Calu3 (cell line): ENCODE measurements around the gene TRABD2B. TPM values are rescaled to one million over a fixed set of nuclear protein-coding genes. Genes with fewer than 3 reads are reported as not detected.

Experiments used
- BruUV-seq: library from RNA; stranded (reverse); fragments of 400-500 nt; replicated peaks from 2 replicates; lab custom pipeline; 2021; lab: Mats Ljungman, UMichigan
- CTCF ChIA-PET: fragments of 300-600 bp; sonication (Branson Sonifier 250); formaldehyde crosslinking; loops from one replicate; lab custom pipeline; 2022; ENCODE audit warnings: antibody characterized with exemption; lab: Charles Lee
- DNase-seq: peaks from one replicate; pipeline ENCODE4 v3.0.0; 2022
- H3K27ac Mint-ChIP-seq: one replicate; pipeline ENCODE4 v1.8.0; 2022; ENCODE audit warnings: mixed read lengths; ENCODE audit not compliant: unreplicated experiment
- H3K27me3 Mint-ChIP-seq: one replicate; pipeline ENCODE4 v1.8.0; 2022; ENCODE audit warnings: mixed read lengths; ENCODE audit not compliant: unreplicated experiment
- H3K36me3 Mint-ChIP-seq: one replicate; pipeline ENCODE4 v1.8.0; 2022; ENCODE audit warnings: mild to moderate bottlenecking, moderate library complexity, mixed read lengths; ENCODE audit not compliant: insufficient read depth, unreplicated experiment
- H3K4me1 Mint-ChIP-seq: one replicate; pipeline ENCODE4 v1.8.0; 2022; ENCODE audit warnings: mild to moderate bottlenecking, low read depth, mixed read lengths; ENCODE audit not compliant: unreplicated experiment
- H3K4me3 Mint-ChIP-seq: one replicate; pipeline ENCODE4 v1.8.0; 2022; ENCODE audit warnings: mild to moderate bottlenecking, low read depth, moderate library complexity, mixed read lengths; ENCODE audit not compliant: unreplicated experiment
- H3K9me3 Mint-ChIP-seq: one replicate; pipeline ENCODE4 v1.8.0; 2022; ENCODE audit warnings: low read depth, mixed read lengths; ENCODE audit not compliant: unreplicated experiment
- CTCF ChIP-seq: fragments of 200-600 bp; IDR thresholded peaks from one replicate; pipeline ENCODE4 v1.8.0; 2022; ENCODE audit warnings: antibody characterized with exemption; ENCODE audit not compliant: unreplicated experiment
- intact Hi-C: fragments of 100-400 bp; cut with micrococcal nuclease; formaldehyde crosslinking; loops from one replicate; pipeline ENCODE4 v1.10.0; 2022; ENCODE audit not compliant: unreplicated experiment
- total RNA-seq: library from RNA; stranded (reverse); gene quantifications from 2 replicates; pipeline ENCODE4 v1.2.3, GENCODE V29; 2022

Gene TRABD2B
- total RNA-seq, 1 experiment from 2014 or later: 0.42 TPM

GRCh38 chr1:47907177-47907528, 90.0 kb downstream of the TRABD2B start:
- H3K27ac Mint-ChIP-seq: no peak overlapping the region
- H3K4me3 Mint-ChIP-seq: no peak overlapping the region
- no peak for DNase-seq
- no peak for TF ChIP-seq CTCF
- BruUV-seq: no TSS peak
- peaks cover 36% of the 10 kb centered on the region for H3K4me1 Mint-ChIP-seq
- no peaks in the 10 kb centered on the region for H3K36me3 Mint-ChIP-seq
- H3K27me3 Mint-ChIP-seq: no peaks in the 10 kb centered on the region
- CTCF ChIA-PET: no interaction called here
- no peaks in the 10 kb centered on the region for H3K9me3 Mint-ChIP-seq
- intact Hi-C loops: no loop called here

DNA sequence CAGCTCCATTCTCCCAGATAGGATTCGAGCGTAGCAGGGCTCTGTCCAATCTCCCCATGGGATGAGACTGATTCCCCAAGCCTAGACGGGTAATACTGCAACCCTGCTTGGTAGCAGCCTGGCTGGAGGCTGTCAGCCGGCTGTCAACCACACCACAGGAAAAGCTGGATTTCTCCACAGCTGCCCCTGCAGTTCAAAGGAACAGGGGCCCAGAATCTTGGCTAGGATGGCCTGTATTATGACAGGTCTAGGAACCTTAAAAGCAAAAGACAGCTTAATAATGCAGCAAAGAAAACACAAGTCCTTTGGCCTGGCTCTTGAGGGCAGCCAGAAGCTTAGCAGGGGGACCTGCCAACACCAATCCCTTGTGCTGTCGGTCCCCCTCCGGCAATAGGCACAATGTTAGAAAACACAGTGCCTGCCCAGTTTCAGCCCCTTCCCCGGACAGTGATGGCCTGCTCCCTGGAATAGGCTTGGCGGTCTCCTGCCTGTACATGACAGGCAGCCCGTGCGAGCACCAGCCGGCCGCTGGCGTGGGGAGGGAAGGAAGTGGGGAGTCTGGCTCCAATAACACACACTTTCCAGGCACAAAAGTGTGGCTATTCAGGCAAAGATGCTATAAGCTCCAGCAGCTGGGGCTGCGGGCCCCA, 90.5 kb downstream of the TRABD2B start:
- Mint-ChIP-seq H3K4me1 (peaks cover 36% of the 10 kb centered on the region), H3K27ac (no peak overlapping the region), H3K36me3 (no peaks in the 10 kb centered on the region), H3K9me3 (no peaks in the 10 kb centered on the region), H3K27me3 (no peaks in the 10 kb centered on the region), H3K4me3 (no peak overlapping the region)
- DNase-seq: no peak
- BruUV-seq: no TSS peak
- TF ChIP-seq CTCF: no peak
- intact Hi-C loops: no loop called here
- CTCF ChIA-PET: no interaction called here

GRCh38 chr1:47906009-47906432, 91.2 kb downstream of the TRABD2B start:
- H3K4me1 Mint-ChIP-seq: peaks cover 36% of the 10 kb centered on the region
- BruUV-seq: no TSS peak
- H3K4me3 Mint-ChIP-seq: peak overlapping the region; percentile 31
- no peaks in the 10 kb centered on the region for H3K36me3 Mint-ChIP-seq
- TF ChIP-seq CTCF: no peak
- intact Hi-C loops: no loop called here
- CTCF ChIA-PET: no interaction called here
- peak; percentile 55 for DNase-seq
- no peaks in the 10 kb centered on the region for H3K9me3 Mint-ChIP-seq
- H3K27ac Mint-ChIP-seq: peak overlapping the region; percentile 60
- no peaks in the 10 kb centered on the region for H3K27me3 Mint-ChIP-seq

DNA sequence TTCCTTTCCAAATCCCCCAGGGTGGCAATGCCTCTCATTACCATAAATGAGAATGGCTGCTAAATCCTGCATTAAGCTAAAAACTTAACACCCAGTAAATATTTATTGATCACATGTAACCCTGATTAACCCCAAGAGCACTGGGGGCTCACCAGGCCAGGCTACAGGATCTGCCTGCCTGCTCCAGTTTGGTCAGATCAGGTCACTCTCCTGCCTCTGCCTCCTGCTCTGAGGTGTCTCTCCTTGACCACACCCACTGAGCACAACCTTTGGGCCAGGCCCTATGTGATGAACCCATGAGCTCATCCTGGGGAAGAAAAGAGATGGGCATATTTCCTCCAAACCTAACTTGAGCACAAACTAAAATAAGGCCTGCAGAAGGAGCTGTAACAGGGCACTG, 93.5 kb downstream of the TRABD2B start:
- Mint-ChIP-seq H3K36me3 (no peaks in the 10 kb centered on the region), H3K4me1 (peaks cover 36% of the 10 kb centered on the region), H3K4me3 (no peak overlapping the region), H3K27ac (no peak overlapping the region), H3K27me3 (no peaks in the 10 kb centered on the region), H3K9me3 (no peaks in the 10 kb centered on the region)
- intact Hi-C loops: no loop called here
- no peak for DNase-seq
- CTCF ChIA-PET: no interaction called here
- no TSS peak for BruUV-seq
- no peak for TF ChIP-seq CTCF
